NCI-H2171 treated with DMSO at 0.1 percent for 48 hours (cell line): ENCODE results near the gene OR4D10.
"Not testable (repeated sequence)": the region's sequence is repeated elsewhere in the genome, so short reads cannot be mapped to it uniquely, and the experiment has no call there.

Experiments
- DNase-seq: peaks from one replicate; lab custom pipeline; 2025; lab: John Stamatoyannopoulos, UW

Gene OR4D10

GRCh38 chr11:59473015-59473414, at the start of gene OR4D10:
Gene OR4D10 (plus strand): TSS chr11:59473315. CDS start chr11:59477430, 4,115 bp downstream.
- DNase-seq, result no peak

- no peak for DNase-seq
These were observed 49.3 kb upstream of the OR4D10 start for GRCh38 chr11:59423835-59424234.

GRCh38 chr11:59425131-59425530, 48.0 kb upstream of the OR4D10 start:
- DNase-seq, result no peak

GRCh38 chr11:59426361-59427067, 46.6 kb upstream of the OR4D10 start, which contains the start of gene OR5A2:
Gene OR5A2 (minus strand): TSS chr11:59426413. CDS start chr11:59422953, 3,460 bp downstream.
- no peak for DNase-seq

GRCh38 chr11:59427068-59427382, 46.1 kb upstream of the OR4D10 start:
- DNase-seq, result no peak

GRCh38 chr11:59429924-59430516, 43.1 kb upstream of the OR4D10 start:
- DNase-seq, result peak; percentile 44

- DNase-seq, result no peak
These were observed 36.9 kb upstream of the OR4D10 start, which contains the start of gene OR5A1 for GRCh38 chr11:59436169-59436568. Gene OR5A1 (plus strand): TSS chr11:59436469. CDS start chr11:59443169, 6,700 bp downstream.

- DNase-seq, result peak; percentile 91
These were observed 35.3 kb upstream of the OR4D10 start for GRCh38 chr11:59437770-59438169.

- DNase-seq, result not testable (repeated sequence)
These were observed 27.5 kb upstream of the OR4D10 start for GRCh38 chr11:59445624-59446023.

- no peak for DNase-seq
These were observed 24.6 kb upstream of the OR4D10 start for GRCh38 chr11:59448484-59448883.

GRCh38 chr11:59456661-59457060, 16.5 kb upstream of the OR4D10 start, which contains the start of gene OR4D6:
Gene OR4D6 (plus strand): TSS chr11:59456961. CDS start chr11:59456961, 0 bp downstream.
- no peak for DNase-seq

GRCh38 chr11:59459916-59460315, 13.2 kb upstream of the OR4D10 start:
- DNase-seq, result no peak

GRCh38 chr11:59463190-59463641, 9.9 kb upstream of the OR4D10 start:
- DNase-seq, result peak; percentile 30

- no peak for DNase-seq
These were observed 2.1 kb downstream of the OR4D10 start for GRCh38 chr11:59475176-59475575.

- DNase-seq, result no peak
These were observed 6.8 kb downstream of the OR4D10 start for GRCh38 chr11:59479906-59480305.

- DNase-seq, result no peak
These were observed 7.2 kb downstream of the OR4D10 start for GRCh38 chr11:59480359-59480758.

- no peak for DNase-seq
These were observed 28.8 kb downstream of the OR4D10 start for GRCh38 chr11:59501931-59502330.

GRCh38 chr11:59503276-59503675, 30.2 kb downstream of the OR4D10 start, which contains the start of gene OR4D11:
Gene OR4D11 (plus strand): TSS chr11:59503576. CDS start chr11:59503576, 0 bp downstream.
- no peak for DNase-seq

GRCh38 chr11:59510941-59511589, 38.0 kb downstream of the OR4D10 start, which contains the start of gene OR4D9:
Gene OR4D9 (plus strand): TSS chr11:59511539. CDS start chr11:59514913, 3,374 bp downstream.
- no peak for DNase-seq

- DNase-seq, result no peak
These were observed 38.6 kb downstream of the OR4D10 start for GRCh38 chr11:59511675-59512074.

- DNase-seq, result not testable (repeated sequence)
These were observed 47.0 kb downstream of the OR4D10 start for GRCh38 chr11:59520139-59520538.

GRCh38 chr11:59520741-59521140, 47.6 kb downstream of the OR4D10 start:
- no peak for DNase-seq

GRCh38 chr11:59523541-59523940, 50.4 kb downstream of the OR4D10 start:
- no peak for DNase-seq
